HCT116 (cell line): ENCODE results near the gene ZNF224. TPM values are rescaled to one million over a fixed set of nuclear protein-coding genes. Genes with fewer than 3 reads are reported as not detected.

Experiments used
- ATAC-seq: fragments of 200-7000 bp; cut with Tn5 transposase; 2 replicates; pipeline ENCODE4 v1.9.1; 2020; ENCODE audit warnings: mild to moderate bottlenecking, moderate library complexity
- BruUV-seq: library from RNA; stranded (reverse); fragments of 400-500 nt; replicated peaks from 2 replicates; lab custom pipeline; 2021; lab: Mats Ljungman, UMichigan
- CTCF ChIA-PET: fragments of 300-600 bp; sonication (Branson Sonifier 250); formaldehyde crosslinking; loops from one replicate; lab custom pipeline; 2021; ENCODE audit warnings: antibody characterized with exemption; lab: Charles Lee
- POLR2A ChIA-PET: fragments of 300-600, 350-600 bp; sonication (Branson Sonifier 250); formaldehyde crosslinking; loops from one replicate; lab custom pipeline; 2021; ENCODE audit warnings: antibody characterized with exemption; lab: Charles Lee
- RAD21 ChIA-PET, 2 experiments: fragments of 300-600 bp; sonication (Branson Sonifier 250); formaldehyde crosslinking; loops; one replicate each; lab custom pipeline; 2023; ENCODE audit warnings: low total read pairs in 2 of 2; ENCODE audit not compliant: uncharacterized antibody in 2 of 2, unreplicated experiment in 2 of 2, low non-redundant PET in 1 of 2; lab: Charles Lee
- DNase-seq: peaks from one replicate; pipeline ENCODE4 v3.0.0-alpha.2; 2010; ENCODE audit warnings: low read depth, low spot score
- H2AFZ ChIP-seq: fragments of 200-600 bp; shearing (Covaris generic), sonication (generic); 2 replicates; pipeline ENCODE4 v1.6.1; 2017; ENCODE audit warnings: low read depth, mixed run types, mixed read lengths, antibody characterized with exemption, low read length; ENCODE audit not compliant: poor library complexity, severe bottlenecking
- H3K27ac ChIP-seq: 2 replicates; pipeline ENCODE4 v1.5.1; 2012; ENCODE audit warnings: low read depth, low read length
- H3K27me3 ChIP-seq: fragments of 200-600 bp; sonication (generic); 2 replicates; pipeline ENCODE4 v1.6.1; 2016; ENCODE audit warnings: mixed run types, low read length, mixed read lengths; ENCODE audit not compliant: insufficient read depth
- H3K36me3 ChIP-seq, 2 experiments: fragments of 200-500 bp in 1 of 2; fragments of 200-600 bp in 1 of 2; sonication (Bioruptor generic) in 1 of 2; sonication (generic) in 1 of 2; 2 replicates each; pipeline versions ENCODE4 v1.5.1 to v1.6.1; 2014 to 2016; ENCODE audit warnings: low read length in 2 of 2, inconsistent platforms in 1 of 2, mixed read lengths in 1 of 2, mixed run types in 1 of 2; ENCODE audit not compliant: insufficient read depth in 2 of 2, control insufficient read depth in 1 of 2
- H3K4me1 ChIP-seq, 2 experiments: fragments of 200-600 bp in 1 of 2; sonication (generic) in 1 of 2; 2 replicates each; pipeline versions ENCODE4 v1.5.1 to v1.6.1; 2012 to 2017; ENCODE audit warnings: low read length in 2 of 2, inconsistent platforms in 1 of 2, mild to moderate bottlenecking in 1 of 2, mixed read lengths in 1 of 2, mixed run types in 1 of 2, moderate library complexity in 1 of 2; ENCODE audit not compliant: insufficient read depth in 2 of 2, control insufficient read depth in 1 of 2
- H3K4me2 ChIP-seq: fragments of 200-600 bp; sonication (generic); 2 replicates; pipeline ENCODE4 v1.6.1; 2017; ENCODE audit warnings: mixed run types, low read length, mixed read lengths
- H3K4me3 ChIP-seq, 2 experiments: fragments of 200-600 bp in 1 of 2; sonication (generic) in 1 of 2; replicated peaks in 1 of 2; 2 replicates each; pipeline ENCODE4 v1.5.1; 2011 to 2016; ENCODE audit warnings: low read length in 2 of 2, control low read depth in 1 of 2, low read depth in 1 of 2, mild to moderate bottlenecking in 1 of 2, mixed read lengths in 1 of 2, mixed run types in 1 of 2
- H3K79me2 ChIP-seq: fragments of 200-600 bp; sonication (generic); 2 replicates; pipeline ENCODE4 v1.6.1; 2017; ENCODE audit warnings: mild to moderate bottlenecking, mixed run types, low read length, moderate library complexity, mixed read lengths; ENCODE audit not compliant: insufficient read depth
- H3K9ac ChIP-seq: fragments of 200-600 bp; sonication (generic); 2 replicates; pipeline ENCODE4 v1.6.1; 2016; ENCODE audit warnings: low read length, mixed read lengths
- H3K9me2 ChIP-seq: fragments of 200-600 bp; sonication (generic), shearing (Covaris generic); 2 replicates; pipeline ENCODE4 v1.6.1; 2017; ENCODE audit warnings: mixed run types, mild to moderate bottlenecking, moderate library complexity; ENCODE audit not compliant: insufficient read depth
- H3K9me3 ChIP-seq, 2 experiments: fragments of 200-500 bp in 1 of 2; fragments of 200-600 bp in 1 of 2; sonication (Bioruptor generic) in 1 of 2; sonication (generic) in 1 of 2; 2 replicates each; pipeline ENCODE4 v1.6.1; 2014 to 2017; ENCODE audit warnings: low read length in 2 of 2, mixed read lengths in 2 of 2, inconsistent platforms in 1 of 2, low read depth in 1 of 2, mild to moderate bottlenecking in 1 of 2, mixed run types in 1 of 2, moderate library complexity in 1 of 2; ENCODE audit not compliant: control insufficient read depth in 1 of 2, insufficient read depth in 1 of 2
- H4K20me1 ChIP-seq: fragments of 200-600 bp; sonication (generic), shearing (Covaris generic); 2 replicates; pipeline ENCODE4 v1.6.1; 2017; ENCODE audit warnings: mixed run types, mild to moderate bottlenecking, moderate library complexity; ENCODE audit not compliant: insufficient read depth
- CBX3 ChIP-seq: IDR thresholded peaks from 2 replicates; pipeline ENCODE4 v1.6.1; 2012; ENCODE audit warnings: low read depth
- CEBPB ChIP-seq: IDR thresholded peaks from 2 replicates; pipeline ENCODE4 v1.6.1; 2012; ENCODE audit warnings: low read depth
- CTCF ChIP-seq, 3 experiments: fragments of 200-600 bp in 1 of 3; sonication (generic) in 1 of 3; IDR thresholded peaks in 2 of 3; conservative IDR thresholded peaks in 1 of 3; 2 replicates each; pipeline ENCODE4 v1.5.1; 2012 to 2017; ENCODE audit warnings: low read depth in 2 of 3, low read length in 2 of 3, antibody characterized with exemption in 1 of 3, borderline replicate concordance in 1 of 3, control low read depth in 1 of 3, mild to moderate bottlenecking in 1 of 3, mixed read lengths in 1 of 3, mixed run types in 1 of 3, moderate library complexity in 1 of 3; ENCODE audit not compliant: insufficient read depth in 1 of 3
- ELF1 ChIP-seq: IDR thresholded peaks from 2 replicates; pipeline ENCODE4 v1.6.1; 2012; ENCODE audit warnings: low read depth, borderline replicate concordance
- EZH2 ChIP-seq: fragments of 200-600 bp; sonication (generic); IDR thresholded peaks from 2 replicates; pipeline ENCODE4 v1.6.1; 2017; ENCODE audit warnings: antibody characterized with exemption, mixed run types
- FOSL1 ChIP-seq: IDR thresholded peaks from 2 replicates; pipeline ENCODE4 v1.6.1; 2012; ENCODE audit warnings: low read depth
- MAX ChIP-seq: IDR thresholded peaks from 2 replicates; pipeline ENCODE4 v1.6.1; 2012
- POLR2A ChIP-seq: IDR thresholded peaks from 2 replicates; pipeline ENCODE4 v1.7.0; 2011; ENCODE audit warnings: borderline replicate concordance; ENCODE audit not compliant: insufficient read depth, insufficient read length; ENCODE audit errors: extremely low read depth
- REST ChIP-seq: IDR thresholded peaks from 2 replicates; pipeline ENCODE4 v1.6.1; 2012; ENCODE audit warnings: low read depth
- SIN3A ChIP-seq: IDR thresholded peaks from 2 replicates; pipeline ENCODE4 v1.6.1; 2012; ENCODE audit warnings: low read depth
- SP1 ChIP-seq: IDR thresholded peaks from 2 replicates; pipeline ENCODE4 v1.6.1; 2012; ENCODE audit warnings: low read depth
- SRF ChIP-seq: IDR thresholded peaks from 2 replicates; pipeline ENCODE4 v1.6.1; 2012; ENCODE audit warnings: low read depth
- ZBTB33 ChIP-seq: IDR thresholded peaks from 2 replicates; pipeline ENCODE4 v1.6.1; 2011; ENCODE audit warnings: mild to moderate bottlenecking, low read length, moderate library complexity; ENCODE audit not compliant: insufficient replicate concordance; ENCODE audit errors: extremely low read depth
- ZFX ChIP-seq: fragments of 450-650 bp; IDR thresholded peaks from 2 replicates; pipeline ENCODE4 v1.6.1; 2017
- intact Hi-C: fragments of 100-400 bp; cut with micrococcal nuclease; formaldehyde crosslinking; loops from 2 replicates; pipeline ENCODE4 v1.10.0; 2022
- total RNA-seq: library from RNA; stranded (reverse); gene quantifications from one replicate; pipeline ENCODE4 v1.2.1, GENCODE V29; 2021; ENCODE audit not compliant: unreplicated experiment

ZNF224 gene
- total RNA-seq, 1 experiment from 2014 or later = 15.1 TPM

GRCh38 chr19:44050740-44051649, 43.2 kb upstream of the ZNF224 start (continued):
- no peak for TF ChIP-seq REST
- TF ChIP-seq POLR2A = no peak
- no peak for TF ChIP-seq SIN3A
- no peak for TF ChIP-seq ZFX

GRCh38 chr19:44051650-44052402, 42.3 kb upstream of the ZNF224 start, which contains the start of gene ZNF223:
ZNF223 (plus strand) TSS chr19:44052036; CDS start chr19:44055177, 3,141 bp downstream.
- H3K4me2 ChIP-seq = no peak within 1 kb of the TSS
- H3K79me2 ChIP-seq = no peaks in the 10 kb centered on the region
- POLR2A ChIA-PET = no interaction called here
- CTCF ChIA-PET = no interaction called here
- H3K9ac ChIP-seq = no peak within 1 kb of the TSS
- no peaks in the 10 kb centered on the region for H3K27me3 ChIP-seq
- BruUV-seq = no TSS peak
- H3K27ac ChIP-seq = no peak within 1 kb of the TSS
- DNase-seq = no peak
- no peaks in the 10 kb centered on the region for H3K4me1 ChIP-seq
- no peaks in the 10 kb centered on the region for H3K36me3 ChIP-seq
- ATAC-seq = no peak
- H4K20me1 ChIP-seq = no peaks in the 10 kb centered on the region
- H3K9me3 ChIP-seq = no peaks in the 10 kb centered on the region; a peak in 2 of 4 replicates
- H2AFZ ChIP-seq = no peak within 1 kb of the TSS
- intact Hi-C loops = no loop called here
- H3K4me3 ChIP-seq = no peak within 1 kb of the TSS
- H3K9me2 ChIP-seq = no peaks in the 10 kb centered on the region
- RAD21 ChIA-PET = no interaction called here
- TF ChIP-seq CEBPB (no peak), FOSL1 (no peak), EZH2 (no peak), ELF1 (no peak), SRF (no peak), SP1 (no peak), CBX3 (no peak), ZBTB33 (no peak), CTCF (IDR thresholded peaks at IDR 0.05 in 2 of 3, conservative IDR thresholded peaks at IDR 0.05 in 1 of 3; ENCODE audit: borderline replicate concordance in 1 of 3, insufficient read depth in 1 of 3, low read depth in 2 of 3, low read length in 2 of 3) (no peak), MAX (no peak)
